Uterus (tissue), 2 donors: ENCODE data around the gene KRT86.

Experiments used
- POLR2A ChIP-seq, 2 donors: fragments of 450-650 bp; IDR thresholded peaks; one replicate each; pipeline ENCODE4 v1.6.1; 2016; ENCODE audit warnings: antibody characterized with exemption in 2 of 2, mild to moderate bottlenecking in 1 of 2, moderate library complexity in 1 of 2
- TF ChIP-seq, protein P1 (sequence below), 4 experiments: fragments of 200-600 bp in 2 of 4; fragments of 450-650 bp in 2 of 4; sonication (generic) in 2 of 4; IDR thresholded peaks; one replicate each; pipeline ENCODE4 v1.5.1; 2016 to 2019; ENCODE audit warnings: antibody characterized with exemption in 4 of 4, mild to moderate bottlenecking in 2 of 4, moderate library complexity in 1 of 4

DNA sequence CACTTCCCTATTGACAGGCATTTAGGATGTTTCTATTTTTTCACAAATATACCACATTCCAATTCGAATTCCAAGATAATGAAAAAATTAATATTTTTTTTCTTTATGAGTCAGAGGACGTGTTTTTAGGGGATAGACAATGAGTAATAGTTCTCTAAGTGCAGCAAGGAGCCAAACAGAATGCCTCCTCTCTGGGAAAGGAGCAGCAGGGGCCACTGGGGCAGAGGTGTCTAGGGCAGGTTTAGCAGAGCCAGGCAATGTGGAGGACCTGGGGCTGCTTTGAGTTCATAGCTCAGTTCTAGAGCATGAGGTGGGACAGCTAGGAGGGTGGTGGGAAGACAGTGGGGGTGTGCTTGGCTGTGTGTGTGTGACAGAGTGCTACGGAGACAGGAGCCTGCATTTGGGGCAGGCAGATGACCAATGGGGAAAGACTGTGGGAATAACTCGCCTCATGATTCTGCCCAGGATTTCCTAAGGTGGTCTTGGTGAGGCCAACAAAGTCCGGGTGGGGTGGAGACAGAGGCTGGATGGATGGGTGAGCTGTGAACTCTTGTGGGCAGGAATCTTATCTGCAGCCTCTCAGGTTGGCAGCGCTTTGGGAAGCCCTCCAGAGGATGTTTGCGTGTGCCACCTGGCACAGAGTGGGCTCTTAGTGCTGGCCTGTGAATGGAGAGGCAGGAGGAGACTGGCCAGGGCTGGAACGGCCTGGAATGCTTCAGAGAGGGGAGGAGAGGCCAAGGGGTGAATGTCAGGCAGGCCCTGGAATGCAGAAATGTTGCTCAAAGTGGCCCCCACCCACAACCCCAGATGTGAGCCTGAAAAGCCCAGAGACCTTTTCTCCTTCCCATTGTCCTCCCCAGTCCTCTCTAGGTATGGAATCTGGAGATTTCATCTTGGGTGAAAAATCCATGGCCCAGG is 43.8 kb upstream of the KRT86 start:
- TF ChIP-seq, protein P1, sequence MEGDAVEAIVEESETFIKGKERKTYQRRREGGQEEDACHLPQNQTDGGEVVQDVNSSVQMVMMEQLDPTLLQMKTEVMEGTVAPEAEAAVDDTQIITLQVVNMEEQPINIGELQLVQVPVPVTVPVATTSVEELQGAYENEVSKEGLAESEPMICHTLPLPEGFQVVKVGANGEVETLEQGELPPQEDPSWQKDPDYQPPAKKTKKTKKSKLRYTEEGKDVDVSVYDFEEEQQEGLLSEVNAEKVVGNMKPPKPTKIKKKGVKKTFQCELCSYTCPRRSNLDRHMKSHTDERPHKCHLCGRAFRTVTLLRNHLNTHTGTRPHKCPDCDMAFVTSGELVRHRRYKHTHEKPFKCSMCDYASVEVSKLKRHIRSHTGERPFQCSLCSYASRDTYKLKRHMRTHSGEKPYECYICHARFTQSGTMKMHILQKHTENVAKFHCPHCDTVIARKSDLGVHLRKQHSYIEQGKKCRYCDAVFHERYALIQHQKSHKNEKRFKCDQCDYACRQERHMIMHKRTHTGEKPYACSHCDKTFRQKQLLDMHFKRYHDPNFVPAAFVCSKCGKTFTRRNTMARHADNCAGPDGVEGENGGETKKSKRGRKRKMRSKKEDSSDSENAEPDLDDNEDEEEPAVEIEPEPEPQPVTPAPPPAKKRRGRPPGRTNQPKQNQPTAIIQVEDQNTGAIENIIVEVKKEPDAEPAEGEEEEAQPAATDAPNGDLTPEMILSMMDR (IDR thresholded peaks at IDR 0.05) = no peak
- no peak for TF ChIP-seq POLR2A (IDR thresholded peaks at IDR 0.05)
